GM18907 (cell line): ENCODE measurements around the gene POLR3B.

Experiments
- ATAC-seq: cut with Tn5 transposase; IDR thresholded peaks from one replicate; pipeline ENCODE4 v1.9.1; 2021; ENCODE audit warnings: mild to moderate bottlenecking, moderate library complexity; ENCODE audit not compliant: unreplicated experiment

Gene POLR3B

DNA sequence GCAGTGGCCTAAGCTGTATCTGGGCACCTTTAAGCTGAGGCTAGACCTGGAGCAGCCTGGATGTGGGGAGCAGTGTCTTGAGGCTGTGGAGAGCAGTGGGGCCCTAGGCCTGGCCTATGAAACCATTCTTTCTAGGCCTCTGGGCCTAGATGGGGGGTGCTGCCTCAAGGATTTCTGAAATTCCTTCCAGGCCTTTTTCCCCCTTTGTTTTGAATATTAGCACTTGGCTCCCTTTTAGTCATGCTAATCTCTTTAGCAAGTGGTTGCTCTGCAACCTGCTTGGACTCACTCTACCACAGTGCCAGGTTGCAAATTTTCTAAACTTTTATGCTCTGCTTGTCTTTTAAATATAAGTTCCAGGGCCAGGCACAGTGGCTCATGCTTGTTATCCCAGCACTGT is 183.7 kb downstream of the POLR3B start:
- no peak for ATAC-seq

DNA sequence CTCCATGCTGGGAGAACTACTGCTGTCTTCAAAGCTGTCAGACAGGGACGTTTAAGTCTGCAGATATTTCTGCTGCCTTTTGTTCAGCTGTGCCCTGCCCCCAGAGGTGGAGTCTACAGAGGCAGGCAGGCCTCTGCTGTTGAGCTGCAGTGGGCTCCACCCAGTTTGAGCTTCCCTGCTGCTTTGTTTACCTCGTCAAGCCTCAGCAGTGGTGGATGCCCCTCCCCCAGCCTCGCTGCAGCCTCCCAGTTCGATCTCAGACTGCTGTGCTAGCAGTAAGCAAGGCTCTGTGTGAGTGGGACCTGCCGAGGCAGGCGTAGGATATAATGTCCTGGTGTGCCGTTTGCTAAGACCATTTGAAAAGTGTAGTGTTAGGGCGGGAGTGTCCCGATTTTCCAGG is 193.9 kb downstream of the POLR3B start:
- ATAC-seq: no peak

DNA sequence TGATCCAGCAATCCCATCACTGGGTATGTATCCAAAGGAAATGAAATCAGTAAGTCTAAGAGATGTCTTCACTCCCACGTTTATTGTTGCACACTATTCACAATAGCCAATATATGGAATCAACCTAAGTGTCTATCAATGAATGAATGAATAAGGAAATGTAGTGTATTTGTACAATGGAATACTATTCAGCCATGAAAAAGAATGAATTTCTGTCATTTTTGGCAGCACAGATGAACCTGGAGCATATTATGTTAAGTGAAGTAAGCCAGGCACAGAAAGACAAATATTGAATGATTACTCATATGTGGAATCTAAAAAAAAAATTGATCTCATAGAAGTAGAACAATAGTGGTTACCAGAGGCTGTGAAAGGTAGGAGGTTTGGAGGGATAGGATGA is 194.7 kb downstream of the POLR3B start:
- ATAC-seq: no peak
